Coronary artery (tissue), 2 donors: ENCODE measurements around the gene ZNF611.

Experiments
- DNase-seq: peaks from one replicate; pipeline ENCODE4 v3.0.0-alpha.2; 2017; ENCODE audit warnings: low spot score
- H3K27ac ChIP-seq, 2 donors: fragments of 200-600 bp; sonication (generic); one replicate each; pipeline ENCODE4 v1.5.1; 2016 to 2019
- H3K4me3 ChIP-seq: fragments of 200-600 bp; sonication (generic); 2 replicates; pipeline ENCODE4 v1.5.1; 2016; ENCODE audit warnings: mild to moderate bottlenecking, moderate library complexity
- TF ChIP-seq, protein P1 (sequence below): fragments of 200-600 bp; sonication (generic); IDR thresholded peaks from one replicate; pipeline ENCODE4 v1.5.1; 2019; ENCODE audit warnings: antibody characterized with exemption

The ZNF611 gene

DNA sequence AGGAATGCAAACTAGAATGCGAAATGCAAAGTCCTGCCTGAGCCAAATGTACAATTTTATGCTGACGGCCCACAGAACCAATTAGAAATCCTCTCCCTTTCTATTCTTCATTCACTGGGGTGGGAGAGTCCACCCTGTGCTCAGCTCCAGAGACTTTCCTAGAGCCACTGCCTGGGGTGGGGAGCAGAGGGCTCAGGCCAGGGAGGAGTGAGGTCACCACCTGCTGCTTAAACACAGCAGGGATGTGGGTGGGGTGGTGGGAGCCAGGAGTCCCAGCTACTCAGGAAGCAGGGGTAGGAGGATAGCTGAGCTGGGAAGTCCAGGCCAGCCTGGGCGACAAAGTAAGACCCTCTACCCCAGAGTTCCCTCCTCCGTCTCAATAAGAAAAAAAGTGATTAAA lies 69.8 kb downstream of the ZNF611 start:
- no peak overlapping the region for H3K4me3 ChIP-seq
- TF ChIP-seq, protein P1, sequence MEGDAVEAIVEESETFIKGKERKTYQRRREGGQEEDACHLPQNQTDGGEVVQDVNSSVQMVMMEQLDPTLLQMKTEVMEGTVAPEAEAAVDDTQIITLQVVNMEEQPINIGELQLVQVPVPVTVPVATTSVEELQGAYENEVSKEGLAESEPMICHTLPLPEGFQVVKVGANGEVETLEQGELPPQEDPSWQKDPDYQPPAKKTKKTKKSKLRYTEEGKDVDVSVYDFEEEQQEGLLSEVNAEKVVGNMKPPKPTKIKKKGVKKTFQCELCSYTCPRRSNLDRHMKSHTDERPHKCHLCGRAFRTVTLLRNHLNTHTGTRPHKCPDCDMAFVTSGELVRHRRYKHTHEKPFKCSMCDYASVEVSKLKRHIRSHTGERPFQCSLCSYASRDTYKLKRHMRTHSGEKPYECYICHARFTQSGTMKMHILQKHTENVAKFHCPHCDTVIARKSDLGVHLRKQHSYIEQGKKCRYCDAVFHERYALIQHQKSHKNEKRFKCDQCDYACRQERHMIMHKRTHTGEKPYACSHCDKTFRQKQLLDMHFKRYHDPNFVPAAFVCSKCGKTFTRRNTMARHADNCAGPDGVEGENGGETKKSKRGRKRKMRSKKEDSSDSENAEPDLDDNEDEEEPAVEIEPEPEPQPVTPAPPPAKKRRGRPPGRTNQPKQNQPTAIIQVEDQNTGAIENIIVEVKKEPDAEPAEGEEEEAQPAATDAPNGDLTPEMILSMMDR: no peak
- no peak for DNase-seq
- no peak overlapping the region for H3K27ac ChIP-seq

GRCh38 chr19:52664461-52664860 lies 70.4 kb downstream of the ZNF611 start:
- TF ChIP-seq, protein P1: no peak
- no peak overlapping the region for H3K27ac ChIP-seq
- no peak overlapping the region for H3K4me3 ChIP-seq
- no peak for DNase-seq

DNA sequence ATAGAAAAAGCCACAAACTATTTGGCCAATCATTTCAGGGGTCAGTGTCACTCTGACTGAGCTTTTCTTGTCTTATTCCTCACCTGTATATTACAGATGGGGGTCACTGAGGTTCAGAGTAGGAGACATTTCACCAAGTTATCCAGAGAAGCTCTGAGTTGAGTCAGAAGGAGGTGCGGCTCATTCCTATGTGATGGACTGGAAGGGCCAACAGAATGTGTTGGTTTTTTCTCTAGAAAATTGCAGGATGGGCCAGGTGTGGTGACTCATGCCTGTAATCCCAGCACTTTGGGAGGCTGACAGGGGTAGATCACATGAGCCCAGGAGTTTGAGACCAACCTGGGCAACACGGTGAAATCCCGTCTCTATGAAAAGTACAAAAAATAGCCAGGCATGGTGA lies 72.2 kb downstream of the ZNF611 start:
- no peak for DNase-seq
- no peak overlapping the region for H3K4me3 ChIP-seq
- TF ChIP-seq, protein P1: no peak
- H3K27ac ChIP-seq: no peak overlapping the region

- DNase-seq: no peak
- Histone ChIP-seq H3K27ac (no peak overlapping the region), H3K4me3 (no peak overlapping the region)
- TF ChIP-seq, protein P1: no peak
Measured at GRCh38 chr19:52660981-52661380, 73.9 kb downstream of the ZNF611 start.

GRCh38 chr19:52659013-52659412 lies 75.8 kb downstream of the ZNF611 start:
- TF ChIP-seq, protein P1: no peak
- Histone ChIP-seq H3K27ac (no peak overlapping the region), H3K4me3 (no peak overlapping the region)
- DNase-seq: no peak

- Histone ChIP-seq H3K4me3 (no peak overlapping the region), H3K27ac (no peak overlapping the region)
- DNase-seq: no peak
- TF ChIP-seq, protein P1: no peak
Measured at GRCh38 chr19:52658595-52658994, 76.2 kb downstream of the ZNF611 start.

DNA sequence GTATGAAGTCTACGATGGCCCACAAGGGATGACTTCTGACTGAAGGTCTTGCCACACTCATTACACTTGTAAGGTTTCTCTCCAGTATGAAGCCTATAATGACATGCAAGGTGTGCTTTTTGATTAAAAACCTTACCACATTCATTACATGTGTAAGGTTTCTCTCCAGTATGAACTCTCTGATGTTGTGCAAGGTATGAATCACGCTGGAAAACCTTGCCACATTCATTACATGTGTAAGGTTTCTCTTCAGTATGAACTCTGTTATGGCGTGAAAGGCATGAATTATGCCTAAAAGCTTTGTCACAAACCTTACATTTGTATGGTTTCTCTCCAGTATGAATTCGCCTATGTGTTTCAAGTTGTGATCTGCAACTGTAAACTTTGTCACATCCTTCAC lies 81.7 kb downstream of the ZNF611 start:
- TF ChIP-seq, protein P1: no peak
- Histone ChIP-seq H3K27ac (no peak overlapping the region), H3K4me3 (no peak overlapping the region)
- no peak for DNase-seq
